GM21737 (cell line): ENCODE data around the gene FBRSL1.

ENCODE experiments used
- ATAC-seq: cut with Tn5 transposase; IDR thresholded peaks from one replicate; pipeline ENCODE4 v1.9.1; 2021; ENCODE audit warnings: mild to moderate bottlenecking, moderate library complexity; ENCODE audit not compliant: unreplicated experiment

The FBRSL1 gene

DNA sequence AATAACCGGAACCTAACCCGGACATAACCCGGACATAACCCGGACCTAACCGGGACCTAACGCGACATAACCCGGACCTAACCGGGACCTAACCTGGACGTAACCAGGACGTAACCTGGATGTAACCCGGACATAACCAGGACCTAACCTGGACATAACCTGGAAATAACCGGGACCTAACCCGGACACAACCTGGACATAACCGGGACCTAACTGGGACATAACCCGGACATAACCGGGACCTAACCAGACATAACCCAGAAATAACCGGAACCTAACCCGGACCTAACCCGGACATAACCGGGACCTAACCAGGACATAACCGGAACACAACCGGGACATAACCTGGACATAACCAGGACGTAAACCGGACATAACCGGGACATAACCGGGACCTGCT lies 6.7 kb upstream of the FBRSL1 start:
- ATAC-seq: no peak

DNA sequence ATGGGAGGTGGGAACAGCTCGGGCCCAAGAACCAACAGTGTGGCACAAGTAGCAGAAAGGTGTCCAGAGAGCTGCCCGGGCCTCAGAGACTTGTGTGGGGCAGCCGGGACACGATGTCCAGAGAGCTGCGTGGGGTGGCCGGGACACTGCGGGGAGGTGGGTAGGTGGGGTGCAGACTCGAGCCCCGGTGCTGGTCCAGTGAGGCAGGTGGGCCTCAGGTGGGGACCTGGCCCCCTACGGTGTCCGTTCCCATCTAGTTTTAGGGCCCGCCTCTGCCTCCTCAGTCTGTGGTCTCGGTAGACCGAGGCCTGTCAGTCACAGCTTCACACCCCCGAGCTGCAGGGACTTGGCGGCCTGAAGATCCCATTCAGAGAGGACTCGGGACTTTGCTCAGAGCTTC lies 6.3 kb upstream of the FBRSL1 start:
- ATAC-seq: no peak

DNA sequence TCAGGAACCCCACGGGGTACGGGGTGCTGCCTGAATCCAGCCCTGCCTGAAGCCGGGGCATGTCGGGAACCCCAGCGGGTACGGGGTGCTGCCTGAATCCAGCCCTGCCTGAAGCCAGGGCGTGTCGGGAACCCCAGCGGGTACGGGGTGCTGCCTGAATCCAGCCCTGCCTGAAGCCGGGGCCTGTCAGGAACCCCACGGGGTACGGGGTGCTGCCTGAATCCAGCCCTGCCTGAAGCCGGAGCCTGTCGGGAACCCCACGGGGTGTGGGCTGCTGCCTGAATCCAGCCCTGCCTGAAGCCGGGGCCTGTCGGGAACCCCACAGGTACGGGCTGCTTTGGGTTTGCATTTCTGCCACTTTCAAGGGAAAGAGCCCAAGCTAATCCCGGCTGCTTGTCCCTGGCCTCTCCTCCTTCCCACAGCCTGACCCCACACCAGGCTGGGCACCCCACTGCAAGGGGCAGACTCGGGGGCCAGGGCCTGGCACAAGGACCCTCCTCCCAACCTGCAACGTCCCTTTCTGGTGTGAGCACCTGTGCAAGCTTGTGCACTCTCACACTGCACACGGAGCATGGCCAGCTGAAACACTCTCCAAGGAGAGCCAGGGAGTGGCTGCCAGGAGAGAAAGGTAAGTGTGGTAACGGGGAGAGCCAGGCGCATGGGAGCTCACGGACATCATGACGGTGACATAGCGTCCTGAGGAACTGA lies 5.6 kb upstream of the FBRSL1 start:
- ATAC-seq: no peak

DNA sequence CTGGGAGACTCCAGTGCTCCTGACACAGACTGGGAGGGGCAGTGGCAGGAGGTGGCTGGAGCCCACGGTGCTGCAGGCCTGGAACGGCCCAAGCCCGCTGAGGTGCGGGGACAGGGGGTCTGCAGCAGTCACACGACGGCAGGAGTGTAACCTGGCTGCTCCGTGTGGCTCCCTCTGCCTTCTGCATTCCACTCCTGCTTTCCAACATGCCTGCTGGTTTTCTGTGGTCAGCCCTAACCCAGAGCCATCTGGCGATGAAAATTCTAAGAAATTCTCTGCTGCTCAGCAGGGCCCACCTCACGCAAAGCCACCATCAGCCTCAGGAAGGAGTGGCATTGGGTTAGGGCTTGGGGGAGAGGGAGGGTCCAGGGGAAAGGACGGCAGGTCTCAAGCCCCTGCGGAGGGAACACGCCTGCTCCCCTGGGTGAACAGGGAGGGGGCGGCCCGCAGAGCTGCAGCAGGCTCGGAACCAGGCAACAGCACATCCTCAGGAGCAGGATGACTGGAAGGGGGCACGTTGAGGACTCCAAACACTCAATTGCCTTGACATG lies 5.0 kb upstream of the FBRSL1 start:
- no peak for ATAC-seq

DNA sequence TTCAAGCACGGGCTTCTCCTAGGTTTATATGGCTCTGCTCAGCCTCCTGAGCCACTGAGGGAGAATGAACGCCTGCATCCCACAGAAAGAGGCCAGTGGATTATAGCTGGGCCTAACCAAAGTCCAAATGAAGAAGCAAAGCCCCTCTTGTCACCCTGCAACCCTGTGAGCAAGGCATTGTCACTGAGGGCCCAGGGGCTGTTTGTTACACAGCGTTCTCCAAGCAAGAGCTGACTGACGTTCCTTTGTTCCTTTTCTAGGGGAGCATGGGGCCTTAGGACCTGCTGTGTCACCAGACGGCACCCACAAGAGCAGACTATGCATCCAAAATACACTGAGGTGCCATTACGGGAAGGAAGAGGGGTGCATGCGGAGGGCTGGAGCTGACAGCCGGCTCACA lies 4.3 kb upstream of the FBRSL1 start:
- ATAC-seq: no peak

DNA sequence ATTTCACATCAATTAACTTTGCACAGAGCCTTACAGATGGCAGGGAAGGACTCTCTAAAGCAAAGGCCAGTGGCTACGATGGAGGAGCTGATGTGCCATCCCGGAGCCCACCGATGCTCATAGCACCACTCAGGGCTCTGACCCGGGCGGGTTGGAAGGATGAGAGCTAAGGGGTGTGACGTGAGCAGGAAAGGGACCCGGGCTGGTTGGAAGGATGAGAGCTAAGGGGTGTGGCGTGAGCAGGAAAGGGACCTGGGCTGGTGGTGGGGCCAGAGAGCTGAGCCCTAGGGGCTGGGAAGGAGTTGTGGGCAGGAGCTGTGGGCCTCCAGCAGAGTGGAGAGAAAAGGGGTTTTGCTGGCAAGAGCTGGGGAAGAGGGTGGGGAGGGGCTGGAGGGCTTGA lies 3.8 kb upstream of the FBRSL1 start:
- ATAC-seq: no peak

DNA sequence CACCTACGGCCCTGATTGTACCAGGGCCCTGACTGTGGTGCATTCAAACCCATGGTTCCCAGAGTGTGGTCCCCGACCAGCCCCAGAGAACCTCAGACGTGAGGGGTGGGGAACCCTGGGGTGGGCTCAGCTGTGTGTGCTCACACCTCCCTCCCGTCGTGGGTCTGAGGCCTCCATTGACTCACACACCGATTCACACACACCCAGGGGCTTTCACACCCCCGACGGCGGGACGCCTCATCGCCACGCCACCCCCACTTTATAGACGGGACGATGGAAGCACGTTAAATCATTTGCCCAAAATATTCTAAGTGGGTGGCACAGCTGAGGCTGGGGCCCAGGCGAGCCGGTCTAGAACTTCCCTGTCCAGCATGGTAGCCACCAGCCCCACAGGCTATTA lies 3.4 kb upstream of the FBRSL1 start:
- ATAC-seq: no peak

DNA sequence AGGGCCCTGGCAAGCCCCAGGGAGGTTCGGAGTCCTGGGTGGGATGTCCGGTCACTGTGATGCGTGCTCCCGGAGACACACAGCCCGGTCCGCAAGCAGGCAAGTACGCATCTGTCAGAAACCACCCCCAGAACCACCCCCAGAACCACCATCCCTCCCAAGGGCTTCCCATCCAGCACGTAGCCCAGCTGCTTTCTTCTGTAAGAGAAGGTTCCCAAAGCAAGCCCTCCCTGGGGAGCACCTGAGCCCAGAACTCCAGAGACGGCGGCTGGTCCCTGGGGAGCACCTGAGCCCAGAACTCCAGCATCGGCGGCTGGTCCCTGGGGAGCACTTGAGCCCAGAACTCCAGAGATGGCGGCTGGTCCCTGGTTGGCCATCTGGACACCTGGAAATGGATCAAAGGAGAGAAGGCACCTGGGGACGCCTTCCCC lies 2.6 kb upstream of the FBRSL1 start:
- ATAC-seq: no peak

DNA sequence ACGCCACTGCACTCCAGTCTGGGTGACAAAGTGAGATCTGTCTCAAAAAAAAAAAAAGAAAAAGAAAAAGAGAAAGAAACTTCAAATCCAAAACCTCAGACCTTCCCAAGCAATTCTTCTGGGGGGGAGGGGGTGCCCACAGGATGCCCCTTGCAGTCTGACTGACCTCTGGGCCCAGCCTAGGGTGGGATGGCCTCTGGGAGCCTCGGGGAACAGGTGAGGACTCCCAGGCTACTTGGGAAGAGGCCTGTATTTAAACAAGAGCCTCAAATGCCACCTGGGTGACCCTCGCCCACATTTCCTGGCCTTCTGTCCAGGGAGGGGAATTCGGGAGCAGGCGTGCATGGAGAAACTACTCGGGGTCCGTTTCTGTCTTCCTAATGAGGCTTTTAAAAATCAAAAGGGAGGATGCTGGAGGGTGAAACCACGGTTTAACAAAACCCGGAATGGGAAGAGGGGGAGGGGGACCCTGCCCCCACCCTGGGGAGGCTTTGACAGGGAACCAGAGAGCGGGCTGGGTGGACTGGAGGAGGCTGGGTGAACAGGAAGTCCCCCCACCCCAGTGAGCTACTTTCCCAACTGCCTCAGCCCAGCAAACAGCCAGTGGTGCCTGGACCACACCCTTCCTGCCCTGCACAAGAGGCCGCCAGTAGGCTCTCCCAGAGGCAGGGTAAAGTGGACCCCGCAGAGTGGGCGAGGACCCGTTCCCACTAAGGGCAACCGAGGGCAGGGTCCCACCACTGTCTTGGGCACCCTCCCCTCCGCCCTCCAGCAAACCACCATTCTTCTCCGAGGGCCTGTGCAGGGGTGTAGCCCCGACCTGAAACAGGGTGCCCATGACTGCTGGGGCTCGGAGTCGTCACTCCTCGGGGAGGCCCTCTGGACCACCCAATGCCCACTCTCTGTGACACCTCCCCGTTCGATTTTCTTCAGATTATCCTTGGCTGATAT lies 1.5 kb upstream of the FBRSL1 start:
- ATAC-seq: no peak

DNA sequence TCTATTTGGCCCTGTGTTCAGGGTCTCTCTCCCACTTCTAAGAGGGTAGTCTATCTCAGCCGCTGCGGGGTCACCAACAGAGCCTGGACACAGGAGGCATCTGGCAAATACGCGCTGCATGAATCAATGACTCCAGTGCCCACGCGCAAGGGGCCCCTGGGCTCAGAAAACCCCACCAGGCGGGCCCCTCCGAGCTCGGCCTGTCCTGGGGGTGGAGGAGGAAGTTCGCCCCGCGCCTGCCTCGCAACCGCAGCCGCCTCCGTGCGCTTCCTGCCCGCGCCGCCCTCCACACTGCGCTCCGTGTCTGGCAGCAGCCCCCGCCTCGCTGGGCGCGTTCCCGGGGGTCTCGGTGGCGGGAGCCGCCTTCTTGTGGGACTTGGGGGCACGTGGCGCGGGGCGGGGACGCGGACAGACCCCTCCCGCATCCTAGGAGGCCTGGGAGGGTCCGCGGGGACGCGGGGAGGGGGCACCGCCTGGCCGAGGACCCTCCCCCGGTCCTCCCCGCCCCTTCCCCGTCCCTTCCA lies 811 bp upstream of the FBRSL1 start:
- ATAC-seq: no peak

DNA sequence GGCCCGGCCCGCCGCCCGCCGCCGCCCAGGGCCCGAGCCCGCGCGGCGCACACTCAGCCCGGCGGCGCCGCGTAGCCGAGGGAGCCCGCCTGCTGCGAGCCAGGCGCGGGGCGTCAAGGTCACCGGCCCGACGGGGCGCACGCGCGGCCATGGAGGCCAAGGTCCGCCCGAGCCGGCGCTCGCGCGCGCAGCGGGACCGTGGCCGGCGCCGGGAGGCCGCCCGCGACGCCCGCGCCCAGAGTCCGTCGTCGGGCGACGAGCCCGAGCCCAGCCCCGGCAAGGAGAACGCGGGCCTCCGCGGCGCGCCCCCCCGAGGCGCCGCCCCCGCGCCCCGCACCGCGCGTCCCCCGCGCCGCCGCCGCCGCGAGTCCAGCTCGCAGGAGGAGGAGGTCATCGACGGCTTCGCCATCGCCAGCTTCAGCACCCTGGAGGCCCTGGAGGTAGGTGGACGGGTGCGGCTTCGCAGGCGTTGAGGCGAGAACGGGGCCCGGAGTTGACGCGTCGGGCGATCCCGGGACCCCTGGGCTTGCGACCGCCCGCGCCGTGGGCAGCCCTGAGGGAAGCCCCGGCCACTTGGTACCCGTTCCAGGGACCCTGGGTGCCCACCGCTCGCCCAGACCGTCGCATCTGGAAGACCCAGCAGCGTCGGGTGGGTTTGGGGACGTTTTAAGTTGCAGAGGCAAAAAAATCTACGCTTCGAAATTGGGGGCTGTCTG lies 629 bp downstream of the FBRSL1 start:
- ATAC-seq: peak; percentile 1

DNA sequence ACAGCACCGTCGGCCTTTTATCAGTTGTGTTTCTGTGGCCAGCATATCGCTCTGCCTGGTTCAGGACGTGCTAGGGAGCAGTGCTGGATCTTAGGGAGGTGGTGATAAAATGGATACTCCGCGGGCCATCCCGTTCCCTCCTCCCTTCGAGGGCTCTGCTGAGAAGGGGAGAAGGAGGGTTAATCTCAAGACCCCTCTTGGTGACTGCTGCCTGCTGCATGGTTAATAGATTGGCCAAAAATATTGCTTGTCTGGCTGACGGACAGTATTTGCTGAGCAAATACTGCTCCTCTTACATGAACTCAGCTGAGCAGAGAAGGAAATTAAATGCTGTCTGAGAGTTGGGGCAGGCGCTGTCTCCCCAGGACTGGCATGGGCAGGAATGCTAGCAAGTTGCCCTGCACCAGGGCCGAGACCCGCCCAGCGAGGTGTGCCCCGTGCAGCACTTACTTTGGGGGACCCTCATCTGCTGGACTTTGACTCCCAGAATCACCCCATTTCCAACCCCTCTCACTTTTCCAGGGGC lies 1.2 kb downstream of the FBRSL1 start:
- ATAC-seq: no peak

DNA sequence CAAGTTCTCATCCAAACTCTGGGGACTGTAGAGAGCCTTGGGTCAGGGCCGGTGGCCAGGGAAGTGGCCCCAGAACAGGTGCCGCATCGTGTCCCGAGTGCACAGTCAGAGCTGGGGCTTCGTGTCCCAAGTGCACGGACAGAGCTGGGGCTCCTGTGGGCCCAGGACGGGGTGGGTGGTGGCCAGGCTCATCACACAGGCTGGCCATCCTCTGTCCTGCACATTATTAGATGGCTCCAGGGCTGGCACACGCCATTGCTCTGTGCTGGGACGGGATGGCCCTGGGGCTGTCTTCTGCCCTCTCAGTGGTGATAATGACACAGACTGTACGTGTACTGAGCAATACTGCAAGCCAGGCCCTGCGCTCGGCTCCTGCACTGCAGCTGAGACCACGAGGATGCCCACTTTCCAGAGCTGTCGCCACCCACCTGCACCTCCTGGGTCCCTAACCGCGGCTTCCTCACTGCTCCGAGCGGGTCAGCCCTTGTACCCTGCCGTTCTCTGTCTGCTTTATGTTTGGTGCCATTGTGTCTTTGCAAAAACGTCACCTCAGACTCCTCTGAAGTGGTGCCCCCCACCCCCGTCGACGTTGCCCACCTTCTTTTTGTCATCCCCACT lies 1.9 kb downstream of the FBRSL1 start:
- ATAC-seq: no peak

DNA sequence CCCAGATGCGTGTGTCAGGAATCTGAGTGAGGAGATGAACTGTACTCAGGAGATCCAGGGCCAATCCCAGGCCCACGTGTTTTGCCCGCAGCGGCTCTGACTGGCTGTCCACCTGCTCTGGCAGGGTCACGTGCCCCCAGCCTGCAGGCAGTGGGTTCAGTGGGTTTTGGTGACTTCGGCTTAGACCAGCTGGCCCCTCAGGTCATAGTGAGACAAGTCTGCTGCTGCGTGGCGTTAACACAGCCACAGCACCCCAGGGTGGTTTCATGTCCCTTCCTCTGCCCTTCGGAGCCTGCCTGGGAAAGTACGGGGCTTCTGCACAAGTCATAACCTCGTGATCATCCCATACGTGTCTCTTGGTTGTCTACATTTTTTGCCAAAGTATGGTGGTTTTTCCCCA lies 2.6 kb downstream of the FBRSL1 start:
- ATAC-seq: no peak

DNA sequence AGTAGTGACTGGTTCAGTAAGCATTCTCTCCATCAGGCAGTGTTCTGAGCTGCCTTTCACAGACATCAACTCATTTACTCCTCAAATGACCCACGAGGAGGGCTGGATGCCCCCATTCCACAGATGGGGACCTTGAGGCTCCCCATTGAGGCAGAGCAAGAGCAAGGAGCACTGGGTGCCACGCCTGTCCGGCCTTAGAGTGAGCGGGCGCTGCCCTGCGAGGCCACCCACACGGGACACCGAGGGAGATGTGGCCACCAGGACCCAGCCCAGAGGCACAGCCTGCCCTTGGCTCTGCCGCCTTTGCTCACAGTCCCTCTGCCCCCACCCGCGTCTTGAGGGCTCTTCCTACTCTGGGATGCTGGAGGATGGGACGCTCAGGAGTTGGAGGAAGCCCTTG lies 3.0 kb downstream of the FBRSL1 start:
- no peak for ATAC-seq

DNA sequence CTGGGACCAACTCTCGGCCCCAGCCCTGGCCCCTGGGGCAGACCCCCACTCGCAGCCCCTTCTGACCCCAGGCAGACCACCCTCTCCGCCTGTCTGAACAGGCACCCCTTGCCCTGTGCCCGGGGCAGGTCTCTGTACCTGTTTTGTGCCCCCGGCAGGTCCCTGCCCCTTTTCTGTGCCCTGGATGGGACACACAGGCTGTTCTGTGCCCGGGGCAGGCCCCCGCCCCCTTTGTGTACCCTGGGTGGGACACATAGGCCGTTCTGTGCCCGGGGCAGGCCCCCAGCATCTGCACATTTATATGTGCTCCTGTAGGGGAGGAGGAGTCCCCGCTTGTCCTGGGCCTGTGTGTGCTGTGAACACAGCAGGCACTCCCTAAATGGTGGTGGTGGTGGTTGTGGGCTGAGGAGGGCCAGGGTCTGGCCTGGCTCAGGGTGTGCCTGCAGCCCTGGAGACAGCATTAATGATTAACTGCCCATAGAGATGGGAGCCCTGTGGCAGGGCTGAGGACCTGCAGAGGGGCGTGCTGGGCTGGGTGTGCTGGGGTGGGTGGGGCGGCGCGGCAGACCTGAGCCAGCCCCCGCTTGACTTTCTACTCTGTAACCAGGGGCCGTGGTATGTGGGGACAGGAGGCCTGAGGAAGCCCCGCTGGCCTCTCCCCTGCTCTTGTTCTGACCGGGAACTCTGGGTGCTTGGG lies 3.7 kb downstream of the FBRSL1 start:
- ATAC-seq: no peak

DNA sequence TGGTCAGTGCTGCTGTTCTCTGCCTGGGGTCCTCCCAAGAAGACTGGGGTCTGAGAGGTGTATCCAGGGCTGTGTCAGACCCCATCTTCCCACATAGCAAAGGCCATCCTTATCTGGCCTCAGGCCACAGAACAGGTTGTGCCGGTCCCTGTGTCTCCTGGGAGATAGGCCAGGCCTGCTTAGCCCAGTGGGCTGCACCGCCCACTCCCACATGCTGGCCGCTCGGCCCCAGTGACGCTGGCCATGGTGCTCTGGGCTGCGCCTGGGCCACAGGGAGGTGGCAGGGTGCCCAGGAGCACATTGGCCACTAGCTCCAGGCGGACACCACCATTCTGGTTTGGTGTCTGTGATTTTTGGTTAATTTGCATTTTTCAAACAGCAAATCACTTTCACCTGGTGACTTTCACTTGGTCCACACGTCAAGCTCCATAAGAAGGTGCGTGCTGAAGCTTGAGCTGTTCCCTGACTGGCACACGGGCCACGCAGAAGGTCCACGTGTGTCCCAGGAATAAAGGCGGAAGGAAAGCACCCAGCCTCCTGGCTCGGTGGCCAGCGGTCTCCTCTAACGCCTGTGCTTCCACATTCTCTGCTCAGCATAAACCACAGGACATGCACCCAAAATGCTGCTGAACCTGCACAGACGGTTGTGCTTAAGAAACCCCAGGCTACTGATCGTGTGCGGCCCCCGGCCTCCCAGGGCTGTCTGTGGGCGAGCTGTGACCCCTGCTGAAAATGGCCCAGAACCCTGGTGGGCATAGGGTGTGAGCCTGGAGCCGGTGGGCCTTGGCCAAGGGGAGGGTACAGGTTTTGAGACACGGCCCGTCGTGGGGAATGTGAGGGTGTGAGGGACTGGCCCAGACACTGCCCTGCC lies 4.6 kb downstream of the FBRSL1 start:
- ATAC-seq: no peak

DNA sequence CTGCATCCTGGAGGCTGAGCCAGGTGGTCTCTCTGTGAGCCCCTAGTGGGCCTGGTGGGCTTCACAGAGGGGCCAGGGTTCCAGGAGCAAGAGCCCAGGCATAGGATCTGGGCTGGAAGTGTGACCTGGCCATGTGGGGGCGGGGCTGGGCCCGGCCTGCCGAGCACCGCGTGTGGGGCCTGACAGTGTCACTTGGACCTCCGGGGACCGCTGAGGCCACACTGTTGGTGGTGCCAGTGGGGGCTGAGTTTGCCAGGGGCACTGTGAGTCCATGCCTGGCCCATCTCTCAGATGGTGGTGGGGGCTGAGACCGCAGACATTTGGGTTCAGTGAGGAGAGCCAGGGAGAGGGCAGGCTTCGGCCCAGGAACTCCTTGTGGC lies 5.2 kb downstream of the FBRSL1 start:
- ATAC-seq: no peak
